ENCODE data around the gene MEOX1.

MEOX1 gene

DNA sequence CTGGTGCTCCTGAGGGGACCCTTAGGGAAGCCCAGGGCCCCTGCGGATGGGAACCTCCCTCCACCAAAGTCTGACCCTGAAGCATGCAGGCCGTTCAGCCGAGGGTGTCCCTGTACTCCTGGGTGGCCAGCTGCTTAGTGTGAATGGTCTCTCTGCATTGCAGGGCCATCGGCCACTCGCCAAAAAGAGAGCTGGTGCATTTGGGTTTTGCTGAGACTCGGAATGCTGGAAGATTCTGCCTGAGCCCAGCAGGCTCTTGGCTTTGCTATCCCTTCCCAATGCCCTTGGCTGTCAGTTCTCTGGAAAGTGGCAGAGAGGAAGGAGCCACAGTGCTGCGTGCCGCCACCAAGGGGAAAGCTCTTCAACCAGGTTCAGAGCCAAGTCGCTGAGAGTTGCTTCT is 2.8 kb downstream of the MEOX1 start:
- no peaks in the 10 kb centered on the region for H3K36me3 ChIP-seq
- no peak for DNase-seq
- TF ChIP-seq, protein P1, sequence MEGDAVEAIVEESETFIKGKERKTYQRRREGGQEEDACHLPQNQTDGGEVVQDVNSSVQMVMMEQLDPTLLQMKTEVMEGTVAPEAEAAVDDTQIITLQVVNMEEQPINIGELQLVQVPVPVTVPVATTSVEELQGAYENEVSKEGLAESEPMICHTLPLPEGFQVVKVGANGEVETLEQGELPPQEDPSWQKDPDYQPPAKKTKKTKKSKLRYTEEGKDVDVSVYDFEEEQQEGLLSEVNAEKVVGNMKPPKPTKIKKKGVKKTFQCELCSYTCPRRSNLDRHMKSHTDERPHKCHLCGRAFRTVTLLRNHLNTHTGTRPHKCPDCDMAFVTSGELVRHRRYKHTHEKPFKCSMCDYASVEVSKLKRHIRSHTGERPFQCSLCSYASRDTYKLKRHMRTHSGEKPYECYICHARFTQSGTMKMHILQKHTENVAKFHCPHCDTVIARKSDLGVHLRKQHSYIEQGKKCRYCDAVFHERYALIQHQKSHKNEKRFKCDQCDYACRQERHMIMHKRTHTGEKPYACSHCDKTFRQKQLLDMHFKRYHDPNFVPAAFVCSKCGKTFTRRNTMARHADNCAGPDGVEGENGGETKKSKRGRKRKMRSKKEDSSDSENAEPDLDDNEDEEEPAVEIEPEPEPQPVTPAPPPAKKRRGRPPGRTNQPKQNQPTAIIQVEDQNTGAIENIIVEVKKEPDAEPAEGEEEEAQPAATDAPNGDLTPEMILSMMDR (IDR thresholded peaks at IDR 0.05; ENCODE audit: low read depth, low read length): no peak
- no peaks in the 10 kb centered on the region for H3K9me3 ChIP-seq
- H3K4me3 ChIP-seq (ENCODE audit: low read depth, low read length): no peak overlapping the region
- H3K4me1 ChIP-seq: no peaks in the 10 kb centered on the region
- no peaks in the 10 kb centered on the region for H3K27me3 ChIP-seq

DNA sequence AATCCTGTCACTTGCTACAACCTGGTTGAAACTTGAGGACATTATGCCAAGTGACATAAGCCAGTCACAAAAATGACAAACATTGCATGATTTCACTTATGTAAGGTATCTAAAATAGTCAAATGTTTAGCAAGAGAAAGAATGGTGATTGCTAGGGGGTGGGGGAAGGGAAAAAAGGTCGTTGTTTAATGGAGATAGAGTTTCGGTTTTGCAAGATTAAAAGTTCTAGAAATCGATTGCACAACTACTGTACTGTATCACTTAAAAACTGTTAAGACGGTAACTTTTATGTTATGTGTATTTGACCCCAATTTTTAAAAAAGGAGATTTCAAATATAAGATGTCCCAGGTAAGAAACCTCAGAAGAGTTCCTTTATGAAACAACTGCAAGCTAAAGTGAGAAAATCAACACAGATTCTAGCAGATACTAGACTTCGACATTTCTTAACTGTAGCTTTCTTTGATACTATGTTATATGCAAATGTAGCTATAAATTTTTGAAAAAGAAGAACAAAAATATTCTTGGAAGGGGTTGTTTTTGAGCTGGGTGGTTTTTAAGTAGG is 5.9 kb downstream of the MEOX1 start:
- Histone ChIP-seq H3K36me3 (no peaks in the 10 kb centered on the region), H3K27me3 (no peaks in the 10 kb centered on the region), H3K4me1 (no peaks in the 10 kb centered on the region), H3K4me3 (ENCODE audit: low read depth, low read length) (no peak overlapping the region), H3K9me3 (no peaks in the 10 kb centered on the region)
- DNase-seq: no peak
- TF ChIP-seq, protein P1 (IDR thresholded peaks at IDR 0.05; ENCODE audit: low read depth, low read length): no peak

DNA sequence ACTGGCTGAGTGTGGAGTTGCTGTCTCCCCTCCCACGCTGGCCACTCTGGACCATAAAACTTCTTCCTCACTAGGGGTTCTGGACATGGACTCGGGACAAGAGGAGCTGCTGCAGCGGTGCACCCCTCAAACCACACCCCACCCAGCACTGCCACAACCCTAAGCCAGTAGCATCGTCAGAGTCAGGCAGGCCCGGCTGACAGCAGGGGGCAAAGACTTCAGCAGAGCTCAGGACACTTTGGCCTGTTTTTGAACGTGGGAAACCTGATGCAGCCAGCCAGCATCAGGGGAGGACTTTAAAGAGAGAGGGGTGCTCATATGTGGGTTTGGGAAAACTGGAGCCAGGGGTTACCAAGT is 9.6 kb downstream of the MEOX1 start:
- H3K27me3 ChIP-seq: no peaks in the 10 kb centered on the region
- TF ChIP-seq, protein P1 (IDR thresholded peaks at IDR 0.05; ENCODE audit: low read depth, low read length): no peak
- H3K9me3 ChIP-seq: no peaks in the 10 kb centered on the region
- H3K36me3 ChIP-seq: no peaks in the 10 kb centered on the region
- DNase-seq: no peak
- no peak overlapping the region for H3K4me3 ChIP-seq (ENCODE audit: low read depth, low read length)
- H3K4me1 ChIP-seq: no peaks in the 10 kb centered on the region

DNA sequence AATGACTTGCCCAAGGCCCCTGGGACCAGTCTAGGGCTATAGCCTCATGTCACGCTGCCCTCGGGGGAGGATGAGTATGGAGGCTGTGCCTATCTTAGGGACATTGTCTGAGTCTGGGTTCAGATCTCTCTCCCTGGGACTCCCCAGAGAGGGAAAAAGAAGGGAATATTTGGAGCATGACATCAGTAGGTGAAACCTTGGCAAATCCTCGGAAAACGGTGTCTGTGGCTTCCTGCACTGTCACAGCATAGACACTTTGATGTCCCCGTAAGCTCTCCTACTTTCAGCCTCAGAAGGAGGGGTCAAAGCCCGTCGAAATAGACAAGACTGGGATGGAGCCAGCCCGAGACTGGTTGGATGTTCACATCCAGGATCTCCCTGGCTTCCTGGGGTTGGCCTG is 11.3 kb downstream of the MEOX1 start:
- TF ChIP-seq, protein P1 (IDR thresholded peaks at IDR 0.05; ENCODE audit: low read depth, low read length): no peak
- DNase-seq: no peak
- Histone ChIP-seq H3K4me1 (no peaks in the 10 kb centered on the region), H3K36me3 (no peaks in the 10 kb centered on the region), H3K4me3 (ENCODE audit: low read depth, low read length) (no peak overlapping the region), H3K27me3 (peaks cover 7% of the 10 kb centered on the region; the same call in 1 of the 2 replicates), H3K9me3 (no peaks in the 10 kb centered on the region)

DNA sequence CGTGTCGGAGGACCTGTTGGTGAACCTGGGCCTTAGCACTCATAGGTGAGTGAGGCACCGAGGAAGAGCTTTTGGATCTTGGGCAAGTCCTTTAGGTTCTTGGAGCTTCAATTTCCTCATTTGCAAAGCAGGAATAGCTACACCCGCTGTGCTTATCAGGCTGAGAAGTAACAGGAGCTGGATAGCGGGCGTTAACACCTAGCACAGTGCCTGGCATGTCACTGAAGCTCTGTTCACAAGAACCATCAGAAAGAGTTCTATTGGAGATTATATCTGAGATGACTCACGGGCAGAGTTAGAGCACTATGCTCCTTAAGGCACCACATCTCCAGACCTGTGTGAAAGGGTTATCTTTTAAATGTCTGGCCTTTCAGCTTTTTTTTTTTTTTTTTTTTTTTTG is 12.8 kb downstream of the MEOX1 start:
- H3K27me3 ChIP-seq: peaks cover 10% of the 10 kb centered on the region; the same call in 1 of the 2 replicates
- H3K9me3 ChIP-seq: no peaks in the 10 kb centered on the region
- TF ChIP-seq, protein P1 (IDR thresholded peaks at IDR 0.05; ENCODE audit: low read depth, low read length): no peak
- peak; percentile 28 for DNase-seq
- H3K4me3 ChIP-seq (ENCODE audit: low read depth, low read length): no peak overlapping the region
- H3K4me1 ChIP-seq: no peaks in the 10 kb centered on the region
- H3K36me3 ChIP-seq: no peaks in the 10 kb centered on the region

DNA sequence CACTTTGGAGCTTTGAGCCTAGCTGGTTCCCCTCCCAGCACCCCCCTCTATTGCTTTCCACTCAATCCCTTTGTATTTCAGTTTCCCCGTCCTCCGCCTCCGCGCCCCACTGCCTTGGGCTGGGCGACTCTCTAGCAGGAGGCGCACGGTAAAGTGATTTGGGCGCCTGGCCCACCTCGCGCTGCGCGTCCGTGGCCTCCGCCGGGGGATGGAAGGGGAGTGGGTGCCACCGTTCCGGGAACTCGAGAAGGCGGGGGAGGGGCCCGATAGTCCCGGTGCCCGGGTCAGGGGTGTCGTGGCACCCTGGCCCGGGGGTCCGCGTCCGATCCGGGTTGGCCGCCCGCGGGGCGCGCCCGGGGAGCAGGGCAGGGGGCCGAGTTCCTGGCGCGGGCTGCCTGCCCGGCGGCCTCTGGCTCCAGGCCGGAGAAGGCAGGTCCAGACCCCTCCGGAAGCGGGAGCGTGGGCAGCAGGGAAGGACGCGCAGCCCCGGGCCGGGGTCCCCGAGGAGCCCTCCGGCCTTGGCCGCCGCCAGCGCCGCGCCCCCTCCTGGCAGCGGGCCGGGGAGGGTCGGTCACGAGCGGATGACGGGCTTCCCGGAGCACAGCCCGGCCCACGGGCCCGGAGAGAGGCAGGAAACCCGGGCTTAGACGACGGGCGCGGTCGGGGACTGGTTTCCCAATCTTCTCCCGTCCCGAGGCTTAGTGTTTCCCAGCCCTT is 15.8 kb downstream of the MEOX1 start:
- peak; percentile 54 for DNase-seq
- TF ChIP-seq, protein P1 (IDR thresholded peaks at IDR 0.05; ENCODE audit: low read depth, low read length): peak; percentile 22; the same call in 1 of the 2 replicates
- Histone ChIP-seq H3K27me3 (peaks cover 10% of the 10 kb centered on the region; the same call in 1 of the 2 replicates), H3K4me3 (ENCODE audit: low read depth, low read length) (peak overlapping the region; percentile 47), H3K4me1 (no peaks in the 10 kb centered on the region), H3K36me3 (no peaks in the 10 kb centered on the region), H3K9me3 (no peaks in the 10 kb centered on the region)

Data from BE2C (cell line).